ENCODE measurements around the gene SLC38A1. TPM values are rescaled to one million over a fixed set of nuclear protein-coding genes. Genes with fewer than 3 reads are reported as not detected.

The SLC38A1 gene
- total and polyA plus RNA-seq, 2 experiments from 2014 or later, result 114 to 234 TPM

DNA sequence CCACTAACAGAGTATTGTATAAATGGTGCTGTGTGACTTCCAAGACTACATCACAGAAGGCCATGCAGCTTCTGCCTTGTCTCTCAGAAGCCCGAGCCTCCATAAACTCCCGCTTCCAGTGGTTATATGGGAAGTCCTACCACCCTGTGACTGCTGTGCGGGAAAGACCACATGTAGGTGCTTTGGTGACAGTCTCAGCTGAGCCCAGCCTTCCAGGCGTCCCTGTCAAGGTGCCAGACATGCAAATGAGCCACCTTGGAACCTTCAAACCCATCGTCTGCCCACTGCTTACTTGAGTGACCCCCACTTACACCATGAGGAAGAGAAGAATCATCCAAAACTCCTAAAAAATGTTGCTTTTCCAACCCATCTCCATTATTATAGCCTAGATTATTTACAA lies 123.0 kb downstream of the SLC38A1 start:
- H3K9me2 ChIP-seq (ENCODE audit: insufficient read depth), result no peaks in the 10 kb centered on the region
- no peaks in the 10 kb centered on the region for H3K27me3 ChIP-seq (ENCODE audit: insufficient read depth)
- no peak overlapping the region for H2AFZ ChIP-seq
- H3K36me3 ChIP-seq (ENCODE audit: insufficient read depth), result no peaks in the 10 kb centered on the region
- no peak for TF ChIP-seq EZH2phosphoT487 (IDR thresholded peaks at IDR 0.05; ENCODE audit: unreplicated experiment)
- TF ChIP-seq EZH2 (IDR thresholded peaks at IDR 0.05; ENCODE audit: low read depth, unreplicated experiment), result no peak
- no peak for TF ChIP-seq JUNB (IDR thresholded peaks at IDR 0.05; ENCODE audit: unreplicated experiment)
- TF ChIP-seq, protein P1, sequence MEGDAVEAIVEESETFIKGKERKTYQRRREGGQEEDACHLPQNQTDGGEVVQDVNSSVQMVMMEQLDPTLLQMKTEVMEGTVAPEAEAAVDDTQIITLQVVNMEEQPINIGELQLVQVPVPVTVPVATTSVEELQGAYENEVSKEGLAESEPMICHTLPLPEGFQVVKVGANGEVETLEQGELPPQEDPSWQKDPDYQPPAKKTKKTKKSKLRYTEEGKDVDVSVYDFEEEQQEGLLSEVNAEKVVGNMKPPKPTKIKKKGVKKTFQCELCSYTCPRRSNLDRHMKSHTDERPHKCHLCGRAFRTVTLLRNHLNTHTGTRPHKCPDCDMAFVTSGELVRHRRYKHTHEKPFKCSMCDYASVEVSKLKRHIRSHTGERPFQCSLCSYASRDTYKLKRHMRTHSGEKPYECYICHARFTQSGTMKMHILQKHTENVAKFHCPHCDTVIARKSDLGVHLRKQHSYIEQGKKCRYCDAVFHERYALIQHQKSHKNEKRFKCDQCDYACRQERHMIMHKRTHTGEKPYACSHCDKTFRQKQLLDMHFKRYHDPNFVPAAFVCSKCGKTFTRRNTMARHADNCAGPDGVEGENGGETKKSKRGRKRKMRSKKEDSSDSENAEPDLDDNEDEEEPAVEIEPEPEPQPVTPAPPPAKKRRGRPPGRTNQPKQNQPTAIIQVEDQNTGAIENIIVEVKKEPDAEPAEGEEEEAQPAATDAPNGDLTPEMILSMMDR (conservative IDR thresholded peaks at IDR 0.05; ENCODE audit: low read depth in 2 of 2), result no peak
- no peak for TF ChIP-seq ZNF331 (CRISPR knock-in tag; IDR thresholded peaks at IDR 0.05; ENCODE audit: low read depth)
- no peak for TF ChIP-seq ZNF114 (CRISPR knock-in tag; IDR thresholded peaks at IDR 0.05)
- TF ChIP-seq STAT1 (IDR thresholded peaks at IDR 0.05; ENCODE audit: unreplicated experiment), result no peak
- TF ChIP-seq POLR2AphosphoS5 (IDR thresholded peaks at IDR 0.05; ENCODE audit: low read depth), result no peak
- TF ChIP-seq, protein P2, sequence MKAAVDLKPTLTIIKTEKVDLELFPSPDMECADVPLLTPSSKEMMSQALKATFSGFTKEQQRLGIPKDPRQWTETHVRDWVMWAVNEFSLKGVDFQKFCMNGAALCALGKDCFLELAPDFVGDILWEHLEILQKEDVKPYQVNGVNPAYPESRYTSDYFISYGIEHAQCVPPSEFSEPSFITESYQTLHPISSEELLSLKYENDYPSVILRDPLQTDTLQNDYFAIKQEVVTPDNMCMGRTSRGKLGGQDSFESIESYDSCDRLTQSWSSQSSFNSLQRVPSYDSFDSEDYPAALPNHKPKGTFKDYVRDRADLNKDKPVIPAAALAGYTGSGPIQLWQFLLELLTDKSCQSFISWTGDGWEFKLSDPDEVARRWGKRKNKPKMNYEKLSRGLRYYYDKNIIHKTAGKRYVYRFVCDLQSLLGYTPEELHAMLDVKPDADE (IDR thresholded peaks at IDR 0.05), result no peak
- no peak for TF ChIP-seq CREB1 (CRISPR knock-in tag; IDR thresholded peaks at IDR 0.05; ENCODE audit: low read depth)
- TF ChIP-seq NANOG (IDR thresholded peaks at IDR 0.05; ENCODE audit: borderline replicate concordance), result no peak
- TF ChIP-seq, protein P3, sequence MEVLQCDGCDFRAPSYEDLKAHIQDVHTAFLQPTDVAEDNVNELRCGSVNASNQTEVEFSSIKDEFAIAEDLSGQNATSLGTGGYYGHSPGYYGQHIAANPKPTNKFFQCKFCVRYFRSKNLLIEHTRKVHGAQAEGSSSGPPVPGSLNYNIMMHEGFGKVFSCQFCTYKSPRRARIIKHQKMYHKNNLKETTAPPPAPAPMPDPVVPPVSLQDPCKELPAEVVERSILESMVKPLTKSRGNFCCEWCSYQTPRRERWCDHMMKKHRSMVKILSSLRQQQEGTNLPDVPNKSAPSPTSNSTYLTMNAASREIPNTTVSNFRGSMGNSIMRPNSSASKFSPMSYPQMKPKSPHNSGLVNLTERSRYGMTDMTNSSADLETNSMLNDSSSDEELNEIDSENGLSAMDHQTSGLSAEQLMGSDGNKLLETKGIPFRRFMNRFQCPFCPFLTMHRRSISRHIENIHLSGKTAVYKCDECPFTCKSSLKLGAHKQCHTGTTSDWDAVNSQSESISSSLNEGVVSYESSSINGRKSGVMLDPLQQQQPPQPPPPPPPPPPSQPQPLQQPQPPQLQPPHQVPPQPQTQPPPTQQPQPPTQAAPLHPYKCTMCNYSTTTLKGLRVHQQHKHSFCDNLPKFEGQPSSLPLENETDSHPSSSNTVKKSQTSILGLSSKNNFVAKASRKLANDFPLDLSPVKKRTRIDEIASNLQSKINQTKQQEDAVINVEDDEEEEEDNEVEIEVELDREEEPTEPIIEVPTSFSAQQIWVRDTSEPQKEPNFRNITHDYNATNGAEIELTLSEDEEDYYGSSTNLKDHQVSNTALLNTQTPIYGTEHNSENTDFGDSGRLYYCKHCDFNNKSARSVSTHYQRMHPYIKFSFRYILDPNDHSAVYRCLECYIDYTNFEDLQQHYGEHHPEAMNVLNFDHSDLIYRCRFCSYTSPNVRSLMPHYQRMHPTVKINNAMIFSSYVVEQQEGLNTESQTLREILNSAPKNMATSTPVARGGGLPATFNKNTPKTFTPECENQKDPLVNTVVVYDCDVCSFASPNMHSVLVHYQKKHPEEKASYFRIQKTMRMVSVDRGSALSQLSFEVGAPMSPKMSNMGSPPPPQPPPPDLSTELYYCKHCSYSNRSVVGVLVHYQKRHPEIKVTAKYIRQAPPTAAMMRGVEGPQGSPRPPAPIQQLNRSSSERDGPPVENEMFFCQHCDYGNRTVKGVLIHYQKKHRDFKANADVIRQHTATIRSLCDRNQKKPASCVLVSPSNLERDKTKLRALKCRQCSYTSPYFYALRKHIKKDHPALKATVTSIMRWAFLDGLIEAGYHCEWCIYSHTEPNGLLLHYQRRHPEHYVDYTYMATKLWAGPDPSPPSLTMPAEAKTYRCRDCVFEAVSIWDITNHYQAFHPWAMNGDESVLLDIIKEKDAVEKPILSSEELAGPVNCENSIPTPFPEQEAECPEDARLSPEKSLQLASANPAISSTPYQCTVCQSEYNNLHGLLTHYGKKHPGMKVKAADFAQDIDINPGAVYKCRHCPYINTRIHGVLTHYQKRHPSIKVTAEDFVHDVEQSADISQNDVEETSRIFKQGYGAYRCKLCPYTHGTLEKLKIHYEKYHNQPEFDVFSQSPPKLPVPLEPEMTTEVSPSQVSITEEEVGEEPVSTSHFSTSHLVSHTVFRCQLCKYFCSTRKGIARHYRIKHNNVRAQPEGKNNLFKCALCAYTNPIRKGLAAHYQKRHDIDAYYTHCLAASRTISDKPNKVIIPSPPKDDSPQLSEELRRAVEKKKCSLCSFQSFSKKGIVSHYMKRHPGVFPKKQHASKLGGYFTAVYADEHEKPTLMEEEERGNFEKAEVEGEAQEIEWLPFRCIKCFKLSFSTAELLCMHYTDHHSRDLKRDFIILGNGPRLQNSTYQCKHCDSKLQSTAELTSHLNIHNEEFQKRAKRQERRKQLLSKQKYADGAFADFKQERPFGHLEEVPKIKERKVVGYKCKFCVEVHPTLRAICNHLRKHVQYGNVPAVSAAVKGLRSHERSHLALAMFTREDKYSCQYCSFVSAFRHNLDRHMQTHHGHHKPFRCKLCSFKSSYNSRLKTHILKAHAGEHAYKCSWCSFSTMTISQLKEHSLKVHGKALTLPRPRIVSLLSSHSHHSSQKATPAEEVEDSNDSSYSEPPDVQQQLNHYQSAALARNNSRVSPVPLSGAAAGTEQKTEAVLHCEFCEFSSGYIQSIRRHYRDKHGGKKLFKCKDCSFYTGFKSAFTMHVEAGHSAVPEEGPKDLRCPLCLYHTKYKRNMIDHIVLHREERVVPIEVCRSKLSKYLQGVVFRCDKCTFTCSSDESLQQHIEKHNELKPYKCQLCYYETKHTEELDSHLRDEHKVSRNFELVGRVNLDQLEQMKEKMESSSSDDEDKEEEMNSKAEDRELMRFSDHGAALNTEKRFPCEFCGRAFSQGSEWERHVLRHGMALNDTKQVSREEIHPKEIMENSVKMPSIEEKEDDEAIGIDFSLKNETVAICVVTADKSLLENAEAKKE (CRISPR knock-in tag; IDR thresholded peaks at IDR 0.05), result no peak
- TF ChIP-seq, protein P4, sequence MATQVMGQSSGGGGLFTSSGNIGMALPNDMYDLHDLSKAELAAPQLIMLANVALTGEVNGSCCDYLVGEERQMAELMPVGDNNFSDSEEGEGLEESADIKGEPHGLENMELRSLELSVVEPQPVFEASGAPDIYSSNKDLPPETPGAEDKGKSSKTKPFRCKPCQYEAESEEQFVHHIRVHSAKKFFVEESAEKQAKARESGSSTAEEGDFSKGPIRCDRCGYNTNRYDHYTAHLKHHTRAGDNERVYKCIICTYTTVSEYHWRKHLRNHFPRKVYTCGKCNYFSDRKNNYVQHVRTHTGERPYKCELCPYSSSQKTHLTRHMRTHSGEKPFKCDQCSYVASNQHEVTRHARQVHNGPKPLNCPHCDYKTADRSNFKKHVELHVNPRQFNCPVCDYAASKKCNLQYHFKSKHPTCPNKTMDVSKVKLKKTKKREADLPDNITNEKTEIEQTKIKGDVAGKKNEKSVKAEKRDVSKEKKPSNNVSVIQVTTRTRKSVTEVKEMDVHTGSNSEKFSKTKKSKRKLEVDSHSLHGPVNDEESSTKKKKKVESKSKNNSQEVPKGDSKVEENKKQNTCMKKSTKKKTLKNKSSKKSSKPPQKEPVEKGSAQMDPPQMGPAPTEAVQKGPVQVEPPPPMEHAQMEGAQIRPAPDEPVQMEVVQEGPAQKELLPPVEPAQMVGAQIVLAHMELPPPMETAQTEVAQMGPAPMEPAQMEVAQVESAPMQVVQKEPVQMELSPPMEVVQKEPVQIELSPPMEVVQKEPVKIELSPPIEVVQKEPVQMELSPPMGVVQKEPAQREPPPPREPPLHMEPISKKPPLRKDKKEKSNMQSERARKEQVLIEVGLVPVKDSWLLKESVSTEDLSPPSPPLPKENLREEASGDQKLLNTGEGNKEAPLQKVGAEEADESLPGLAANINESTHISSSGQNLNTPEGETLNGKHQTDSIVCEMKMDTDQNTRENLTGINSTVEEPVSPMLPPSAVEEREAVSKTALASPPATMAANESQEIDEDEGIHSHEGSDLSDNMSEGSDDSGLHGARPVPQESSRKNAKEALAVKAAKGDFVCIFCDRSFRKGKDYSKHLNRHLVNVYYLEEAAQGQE (IDR thresholded peaks at IDR 0.05; ENCODE audit: unreplicated experiment), result no peak
- ATAC-seq (no peak), DNase-seq (ENCODE audit: low spot score) (no peak)
- H3K4me3 Mint-ChIP-seq, result no peak overlapping the region
- H3K9me3 Mint-ChIP-seq, result no peaks in the 10 kb centered on the region
- H3K4me2 ChIP-seq, result no peak overlapping the region
- no peaks in the 10 kb centered on the region for H3K79me2 ChIP-seq (replicated peaks; ENCODE audit: insufficient read depth)
- peaks cover 2% of the 10 kb centered on the region for H3K27me3 Mint-ChIP-seq (ENCODE audit: insufficient read depth, low read depth, poor library complexity)
- H3K27ac ChIP-seq (ENCODE audit: low read depth), result no peak overlapping the region
- no peak overlapping the region for H3K27ac Mint-ChIP-seq
- H4K20me1 ChIP-seq (replicated peaks; ENCODE audit: insufficient read depth), result no peaks in the 10 kb centered on the region
- H3K4me1 Mint-ChIP-seq, result peaks cover 5% of the 10 kb centered on the region; the same call in 2 of the 3 replicates
- H3F3A ChIP-seq (replicated peaks; ENCODE audit: low read depth), result no peaks in the 10 kb centered on the region
- no peak overlapping the region for H3K4me3 ChIP-seq
- no peaks in the 10 kb centered on the region for H3K36me3 Mint-ChIP-seq (ENCODE audit: low read depth)
- no peaks in the 10 kb centered on the region for H3K4me1 ChIP-seq (ENCODE audit: insufficient read depth)

Data from GM23338 (cell line).